NCI-H1436 (cell line): ENCODE data around the gene SATB2.

Experiments used
- DNase-seq: peaks from one replicate; lab custom pipeline; 2025; lab: John Stamatoyannopoulos, UW

The SATB2 gene

GRCh38 chr2:199457147-199458008 lies at the start of gene SATB2:
SATB2 (minus strand) TSS chr2:199457939; CDS start chr2:199456037, 1,902 bp downstream.
- peak; percentile 67 for DNase-seq

GRCh38 chr2:199505755-199506403 lies 48.1 kb upstream of the SATB2 start:
- DNase-seq, result no peak

GRCh38 chr2:199503148-199503547 lies 45.4 kb upstream of the SATB2 start:
- DNase-seq, result no peak

GRCh38 chr2:199499005-199499404 lies 41.3 kb upstream of the SATB2 start:
- no peak for DNase-seq

GRCh38 chr2:199495147-199495546 lies 37.4 kb upstream of the SATB2 start:
- DNase-seq, result no peak

GRCh38 chr2:199490049-199490448 lies 32.3 kb upstream of the SATB2 start:
- no peak for DNase-seq

GRCh38 chr2:199488772-199489400 lies 31.1 kb upstream of the SATB2 start:
- DNase-seq, result peak; percentile 60

GRCh38 chr2:199485732-199486335 lies 28.1 kb upstream of the SATB2 start:
- DNase-seq, result peak; percentile 36

GRCh38 chr2:199484927-199485326 lies 27.2 kb upstream of the SATB2 start:
- DNase-seq, result no peak

GRCh38 chr2:199480966-199481365 lies 23.2 kb upstream of the SATB2 start:
- no peak for DNase-seq

- no peak for DNase-seq
Measured at GRCh38 chr2:199477277-199477834, 19.6 kb upstream of the SATB2 start.

GRCh38 chr2:199471443-199472057 lies 13.8 kb upstream of the SATB2 start:
- DNase-seq, result peak; percentile 64

- DNase-seq, result no peak
Measured at GRCh38 chr2:199470672-199471442, 13.1 kb upstream of the SATB2 start.

- DNase-seq, result no peak
Measured at GRCh38 chr2:199470361-199470671, 12.6 kb upstream of the SATB2 start.

GRCh38 chr2:199469514-199470360 lies 12.0 kb upstream of the SATB2 start:
- DNase-seq, result no peak

GRCh38 chr2:199468561-199469513 lies 11.1 kb upstream of the SATB2 start:
- DNase-seq, result no peak

- DNase-seq, result no peak
Measured at GRCh38 chr2:199467066-199467822, 9.5 kb upstream of the SATB2 start.

GRCh38 chr2:199466692-199467065 lies 8.9 kb upstream of the SATB2 start:
- no peak for DNase-seq
